Thyroid gland (tissue), 4 donors: Measurements from ENCODE around the gene NETO2.
"Not testable (repeated sequence)": the region's sequence is repeated elsewhere in the genome, so short reads cannot be mapped to it uniquely, and the experiment has no call there.

Experiments used
- CTCF ChIP-seq, 6 experiments: fragments of 200-600 bp in 3 of 6; fragments of 450-650 bp in 3 of 6; sonication (generic) in 3 of 6; IDR thresholded peaks; one replicate each; pipeline ENCODE4 v1.5.1; 2016 to 2019; ENCODE audit warnings: antibody characterized with exemption in 6 of 6, mild to moderate bottlenecking in 2 of 6, inconsistent platforms in 1 of 6, moderate library complexity in 1 of 6
- POLR2A ChIP-seq, 2 donors: fragments of 450-650 bp; IDR thresholded peaks; one replicate each; pipeline ENCODE4 v1.6.1; 2017; ENCODE audit warnings: antibody characterized with exemption in 2 of 2, mild to moderate bottlenecking in 2 of 2, moderate library complexity in 1 of 2

GRCh38 chr16:47097154-47097553 lies 46.6 kb downstream of the NETO2 start:
- not testable (repeated sequence) for TF ChIP-seq CTCF, POLR2A (IDR thresholded peaks at IDR 0.05)
